ENCODE results near the gene ZNF763.
"Not testable (repeated sequence)": the region's sequence is repeated elsewhere in the genome, so short reads cannot be mapped to it uniquely, and the experiment has no call there.

The ZNF763 gene

GRCh38 chr19:11931051-11931450, 33.8 kb upstream of the ZNF763 start:
- Histone ChIP-seq H3K4me3 (no peak overlapping the region), H3K27me3 (no peaks in the 10 kb centered on the region)

DNA sequence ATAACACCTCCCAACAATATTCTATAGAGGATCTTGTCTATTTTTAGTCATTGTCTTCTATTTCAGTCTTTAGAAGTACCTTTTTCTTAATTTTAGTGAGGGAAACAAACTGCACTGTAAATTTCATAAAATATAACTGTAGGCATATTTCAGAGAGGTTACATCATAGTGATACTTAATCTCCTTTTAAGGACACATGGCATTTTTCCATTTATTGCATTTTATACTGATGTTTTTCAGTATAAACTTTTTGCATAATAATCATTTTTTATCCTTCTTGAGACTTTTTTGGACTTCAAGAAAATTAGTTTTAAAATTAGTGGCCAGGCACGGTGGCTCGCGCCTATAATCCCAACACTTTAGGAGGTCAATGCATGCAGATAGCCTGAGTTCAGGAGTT, 33.3 kb upstream of the ZNF763 start:
- no peaks in the 10 kb centered on the region for H3K27me3 ChIP-seq
- H3K36me3 ChIP-seq, result peaks cover 5 to 12% (median 7%) of the 10 kb centered on the region in 3 donors
- no peak for DNase-seq
- H3K9me3 ChIP-seq, result peaks cover 0 to 11% (median 0%) of the 10 kb centered on the region in 3 donors
- peaks cover 0 to 11% (median 6%) of the 10 kb centered on the region in 4 donors for H3K4me1 ChIP-seq
- H3K27ac ChIP-seq, result no peak overlapping the region
- H3K4me3 ChIP-seq, result no peak overlapping the region
- intact Hi-C loops (cut with DNase I; ENCODE audit: low total_unique reads), result no loop called here
- TF ChIP-seq, protein P1, sequence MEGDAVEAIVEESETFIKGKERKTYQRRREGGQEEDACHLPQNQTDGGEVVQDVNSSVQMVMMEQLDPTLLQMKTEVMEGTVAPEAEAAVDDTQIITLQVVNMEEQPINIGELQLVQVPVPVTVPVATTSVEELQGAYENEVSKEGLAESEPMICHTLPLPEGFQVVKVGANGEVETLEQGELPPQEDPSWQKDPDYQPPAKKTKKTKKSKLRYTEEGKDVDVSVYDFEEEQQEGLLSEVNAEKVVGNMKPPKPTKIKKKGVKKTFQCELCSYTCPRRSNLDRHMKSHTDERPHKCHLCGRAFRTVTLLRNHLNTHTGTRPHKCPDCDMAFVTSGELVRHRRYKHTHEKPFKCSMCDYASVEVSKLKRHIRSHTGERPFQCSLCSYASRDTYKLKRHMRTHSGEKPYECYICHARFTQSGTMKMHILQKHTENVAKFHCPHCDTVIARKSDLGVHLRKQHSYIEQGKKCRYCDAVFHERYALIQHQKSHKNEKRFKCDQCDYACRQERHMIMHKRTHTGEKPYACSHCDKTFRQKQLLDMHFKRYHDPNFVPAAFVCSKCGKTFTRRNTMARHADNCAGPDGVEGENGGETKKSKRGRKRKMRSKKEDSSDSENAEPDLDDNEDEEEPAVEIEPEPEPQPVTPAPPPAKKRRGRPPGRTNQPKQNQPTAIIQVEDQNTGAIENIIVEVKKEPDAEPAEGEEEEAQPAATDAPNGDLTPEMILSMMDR (IDR thresholded peaks at IDR 0.05), result no peak

More at GRCh38 chr19:11931051-11931450, 33.8 kb upstream of the ZNF763 start:
- Histone ChIP-seq H3K9me3 (peaks cover 0 to 11% (median 0%) of the 10 kb centered on the region in 3 donors), H3K27ac (no peak overlapping the region), H3K4me1 (peaks cover 0 to 16% (median 10%) of the 10 kb centered on the region in 4 donors), H3K36me3 (peaks cover 5 to 12% (median 7%) of the 10 kb centered on the region in 3 donors)
- DNase-seq, result no peak
- TF ChIP-seq, protein P1 (IDR thresholded peaks at IDR 0.05), result no peak
- intact Hi-C loops (cut with DNase I; ENCODE audit: low total_unique reads), result no loop called here

GRCh38 chr19:11935829-11936228, 29.0 kb upstream of the ZNF763 start:
- intact Hi-C loops (cut with DNase I; ENCODE audit: low total_unique reads); H3K27ac ChIP-seq; H3K4me3 ChIP-seq; H3K27me3 ChIP-seq; H3K4me1 ChIP-seq; DNase-seq: not testable (repeated sequence)
- peaks cover 15 to 40% (median 34%) of the 10 kb centered on the region in 3 donors for H3K36me3 ChIP-seq
- H3K9me3 ChIP-seq, result peaks cover 0 to 44% (median 12%) of the 10 kb centered on the region in 3 donors

- H3K27me3 ChIP-seq; DNase-seq; H3K27ac ChIP-seq; H3K4me3 ChIP-seq; intact Hi-C loops (cut with DNase I; ENCODE audit: low total_unique reads); H3K4me1 ChIP-seq: not testable (repeated sequence)
- Histone ChIP-seq H3K36me3 (peaks cover 40 to 62% (median 59%) of the 10 kb centered on the region in 3 donors), H3K9me3 (peaks cover 0 to 69% (median 38%) of the 10 kb centered on the region in 3 donors)
These were observed 26.5 kb upstream of the ZNF763 start for GRCh38 chr19:11938383-11938782.

DNA sequence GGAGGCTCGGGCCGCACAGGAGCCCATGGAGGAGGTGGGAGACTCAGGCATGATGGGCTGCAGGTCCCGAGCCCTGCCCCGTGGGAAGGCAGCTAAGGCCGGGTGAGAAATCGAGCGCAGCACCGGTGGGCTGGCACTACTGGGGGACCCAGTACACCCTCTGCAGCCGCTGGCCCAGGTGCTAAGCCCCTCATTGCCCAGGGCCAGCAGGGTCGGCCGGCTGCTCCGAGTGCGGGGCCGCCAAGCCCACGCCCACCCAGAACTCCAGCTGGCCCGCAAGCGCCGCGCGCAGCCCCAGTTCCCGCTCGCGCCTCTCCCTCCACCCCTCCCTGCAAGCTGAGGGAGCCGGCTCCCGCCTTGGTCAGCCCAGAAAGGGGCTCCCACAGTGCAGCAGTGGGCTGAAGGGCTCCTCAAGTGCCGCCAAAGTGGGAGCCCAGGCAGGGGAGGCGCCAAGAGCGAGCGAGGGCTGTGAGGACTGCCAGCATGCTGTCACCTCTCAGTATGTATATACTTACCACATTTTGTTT, 23.4 kb upstream of the ZNF763 start:
- H3K27ac ChIP-seq; intact Hi-C loops (cut with DNase I; ENCODE audit: low total_unique reads); DNase-seq; H3K4me1 ChIP-seq; H3K4me3 ChIP-seq; H3K27me3 ChIP-seq: not testable (repeated sequence)
- Histone ChIP-seq H3K9me3 (peaks cover 7 to 88% (median 68%) of the 10 kb centered on the region in 3 donors), H3K36me3 (peaks cover 66 to 83% (median 79%) of the 10 kb centered on the region in 3 donors)

DNA sequence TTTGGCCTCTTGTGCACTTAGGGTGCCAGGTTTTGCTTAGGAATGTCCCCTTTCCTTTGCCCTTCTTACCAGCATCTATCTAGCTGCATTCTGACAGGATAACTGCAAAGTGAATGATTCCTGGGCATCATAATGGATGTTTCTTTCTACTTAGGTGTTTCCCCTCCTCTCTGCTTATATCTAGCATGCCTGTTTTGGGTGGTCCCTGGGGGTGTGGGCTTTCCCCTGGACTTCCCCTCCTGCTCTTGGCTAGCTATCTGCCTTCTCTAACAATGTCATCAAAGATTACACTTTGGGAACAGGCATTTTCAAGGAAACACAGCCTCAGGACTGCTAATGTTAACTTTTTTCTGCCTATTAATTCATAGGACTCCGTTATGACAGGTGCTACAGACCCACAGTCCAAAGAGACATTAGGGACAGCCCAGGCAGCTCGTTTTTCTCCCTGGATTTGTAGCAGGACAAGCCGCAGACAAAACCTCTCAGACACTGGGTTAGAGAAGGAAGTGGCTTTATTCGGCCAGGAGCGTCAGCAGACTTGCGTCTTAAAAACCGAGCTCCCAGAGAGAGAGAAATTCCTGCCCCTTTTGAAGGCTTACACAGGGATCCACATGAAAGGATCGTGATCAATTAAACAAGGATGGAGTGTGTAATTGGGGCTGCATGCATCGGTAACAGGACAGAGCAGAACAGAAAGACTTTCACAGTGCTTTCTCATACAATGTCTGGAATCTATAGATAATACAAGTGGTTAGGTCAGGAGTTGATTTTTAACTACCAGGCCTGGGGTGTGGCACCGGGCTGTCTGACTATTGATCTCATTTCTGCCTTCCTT, 22.6 kb upstream of the ZNF763 start:
- TF ChIP-seq, protein P1 (IDR thresholded peaks at IDR 0.05), result no peak
- intact Hi-C loops (cut with DNase I; ENCODE audit: low total_unique reads), result no loop called here
- Histone ChIP-seq H3K9me3 (peaks cover 7 to 93% (median 76%) of the 10 kb centered on the region in 3 donors), H3K27me3 (no peaks in the 10 kb centered on the region), H3K36me3 (peaks cover 74 to 91% (median 87%) of the 10 kb centered on the region in 3 donors), H3K4me1 (no peaks in the 10 kb centered on the region), H3K27ac (no peak overlapping the region), H3K4me3 (no peak overlapping the region)
- DNase-seq, result no peak

DNA sequence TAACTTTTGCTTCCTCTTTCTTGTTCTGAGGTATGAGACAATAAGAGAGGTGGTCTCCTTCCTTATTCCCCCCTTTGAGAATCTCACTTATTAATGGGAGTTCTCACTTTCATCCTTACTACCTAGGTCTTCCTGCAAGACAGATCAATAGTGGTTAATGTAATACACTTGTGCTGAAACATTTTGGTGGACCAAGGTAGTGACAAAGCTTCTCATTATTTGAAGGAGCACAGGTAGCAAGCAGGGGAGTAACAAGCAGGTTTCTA, 22.1 kb upstream of the ZNF763 start:
- TF ChIP-seq, protein P1 (IDR thresholded peaks at IDR 0.05), result no peak

More for the DNA sequence above, 22.1 kb upstream of the ZNF763 start:
- H3K4me1 ChIP-seq, result no peaks in the 10 kb centered on the region
- H3K9me3 ChIP-seq, result peaks cover 7 to 94% (median 82%) of the 10 kb centered on the region in 3 donors
- H3K27ac ChIP-seq, result no peak overlapping the region
- intact Hi-C loops (cut with DNase I; ENCODE audit: low total_unique reads), result no loop called here
- peaks cover 79 to 92% (median 90%) of the 10 kb centered on the region in 3 donors for H3K36me3 ChIP-seq
- H3K27me3 ChIP-seq, result no peaks in the 10 kb centered on the region
- DNase-seq, result no peak
- H3K4me3 ChIP-seq, result no peak overlapping the region
